OCI-LY1 (cell line): ENCODE data around the gene IPO4.

Source experiments
- H2AFZ ChIP-seq: fragments of 200-600 bp; sonication (generic), shearing (Covaris generic); 2 replicates; pipeline ENCODE4 v1.6.0; 2014; ENCODE audit warnings: antibody characterized with exemption, mild to moderate bottlenecking, low read length
- H3F3A ChIP-seq: fragments of 200-600 bp; sonication (generic), shearing (Covaris generic); 2 replicates; pipeline ENCODE4 v1.6.0; 2014; ENCODE audit warnings: mild to moderate bottlenecking, antibody characterized with exemption, low read length, moderate library complexity; ENCODE audit not compliant: insufficient read depth
- H3K27ac ChIP-seq: fragments of 200-600 bp; sonication (generic); 2 replicates; pipeline ENCODE4 v1.5.1; 2014; ENCODE audit warnings: low read length, mixed run types, mild to moderate bottlenecking, low read depth; ENCODE audit not compliant: poor library complexity, severe bottlenecking
- H3K27me3 ChIP-seq: fragments of 200-600 bp; sonication (generic); 2 replicates; pipeline ENCODE4 v1.6.0; 2014; ENCODE audit warnings: antibody characterized with exemption, mild to moderate bottlenecking, low read length, moderate library complexity; ENCODE audit not compliant: insufficient read depth
- H3K36me3 ChIP-seq: fragments of 200-600 bp; sonication (generic); 2 replicates; pipeline ENCODE4 v1.6.1; 2014; ENCODE audit warnings: mild to moderate bottlenecking, antibody characterized with exemption, low read length, moderate library complexity, mixed read lengths; ENCODE audit not compliant: insufficient read depth
- H3K4me1 ChIP-seq: fragments of 200-600 bp; sonication (generic); 2 replicates; pipeline ENCODE4 v1.5.1; 2014; ENCODE audit warnings: mild to moderate bottlenecking, low read length, moderate library complexity; ENCODE audit not compliant: insufficient read depth, severe bottlenecking
- H3K4me2 ChIP-seq: fragments of 200-600 bp; sonication (generic), shearing (Covaris generic); 2 replicates; pipeline ENCODE4 v1.6.1; 2014; ENCODE audit warnings: low read length
- H3K4me3 ChIP-seq: fragments of 200-600 bp; sonication (generic); 2 replicates; pipeline ENCODE4 v1.5.1; 2014; ENCODE audit warnings: low read length, low read depth, mild to moderate bottlenecking, mixed read lengths; ENCODE audit not compliant: poor library complexity, severe bottlenecking
- H3K79me2 ChIP-seq: fragments of 200-600 bp; shearing (Covaris generic); 2 replicates; pipeline ENCODE4 v1.6.1; 2016; ENCODE audit warnings: mixed run types, low read length, mixed read lengths; ENCODE audit not compliant: insufficient read depth
- H3K9ac ChIP-seq: fragments of 200-600 bp; sonication (generic), shearing (Covaris generic); 2 replicates; pipeline ENCODE4 v1.6.1; 2014; ENCODE audit warnings: mild to moderate bottlenecking, low read length, mixed read lengths
- H3K9me2 ChIP-seq: fragments of 200-600 bp; sonication (generic), shearing (Covaris generic); 2 replicates; pipeline ENCODE4 v1.6.1; 2014; ENCODE audit warnings: low read depth, mild to moderate bottlenecking, low read length, mixed read lengths
- H3K9me3 ChIP-seq: fragments of 200-600 bp; shearing (Covaris generic); 2 replicates; pipeline ENCODE4 v1.6.1; 2014; ENCODE audit warnings: low read length, mixed read lengths
- H4K20me1 ChIP-seq: fragments of 200-600 bp; sonication (generic), shearing (Covaris generic); 2 replicates; pipeline ENCODE4 v1.6.0; 2016; ENCODE audit warnings: mild to moderate bottlenecking, low read length; ENCODE audit not compliant: insufficient read depth
- EZH2 ChIP-seq: fragments of 200-600 bp; sonication (generic), shearing (Covaris generic); IDR thresholded peaks from 2 replicates; pipeline ENCODE4 v1.8.0; 2017; ENCODE audit warnings: borderline replicate concordance, mixed run types, mild to moderate bottlenecking, antibody characterized with exemption, low read length, moderate library complexity, mixed read lengths
- TF ChIP-seq, protein P1 (sequence below): fragments of 200-600 bp; sonication (generic), shearing (Covaris generic); IDR thresholded peaks from 2 replicates; pipeline ENCODE4 v1.5.1; 2017; ENCODE audit warnings: mild to moderate bottlenecking, antibody characterized with exemption, low read length, moderate library complexity, mixed read lengths

Gene IPO4

DNA sequence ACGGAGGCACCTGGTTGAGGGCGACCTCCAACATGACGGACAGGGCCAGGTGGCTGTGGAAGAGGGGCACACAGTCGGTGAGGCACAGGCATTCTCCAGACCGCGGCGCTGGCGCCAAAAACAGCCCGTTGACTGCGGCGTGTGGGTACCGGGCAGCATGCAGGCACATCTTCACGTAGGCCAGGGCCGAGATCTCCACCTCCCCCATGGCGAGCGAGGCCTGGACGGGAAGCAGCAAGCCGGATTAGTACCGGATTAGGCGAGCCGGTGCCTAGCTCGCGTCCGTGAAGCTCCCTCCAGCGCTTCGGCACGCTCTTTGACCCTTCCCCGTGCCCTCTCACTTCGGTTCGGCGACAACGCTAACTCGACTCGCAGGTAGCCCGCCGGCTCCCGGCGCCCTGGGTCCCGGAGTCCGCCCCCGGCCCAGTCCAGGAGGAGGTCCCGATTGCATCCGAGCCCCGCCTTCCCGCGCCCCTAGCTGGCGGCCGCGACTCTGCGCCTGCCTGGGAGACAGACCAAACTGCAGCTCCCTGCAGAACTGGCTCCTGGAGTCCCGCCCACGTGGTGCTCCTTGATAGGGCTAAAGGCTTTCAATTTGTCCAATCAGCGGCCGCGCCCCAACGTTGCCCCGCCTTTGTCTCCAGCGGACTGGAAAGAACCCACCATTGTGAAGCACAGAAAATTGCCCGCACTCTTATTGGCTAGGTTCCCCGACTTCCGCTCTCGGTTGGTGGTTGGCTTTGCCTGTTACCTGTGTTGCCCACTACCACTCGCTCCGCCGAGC lies 47.3 kb downstream of the IPO4 start, which contains the start of gene EMC9:
Gene EMC9 (minus strand): TSS at position 495 of the 784 bp plus-strand sequence. CDS start 287 bp downstream, at position 208.
- H3K4me1 ChIP-seq = peaks cover 40% of the 10 kb centered on the region
- H3K9ac ChIP-seq = peak within 1 kb of the TSS; percentile 83
- peak within 1 kb of the TSS; percentile 78 for H3K4me3 ChIP-seq
- H4K20me1 ChIP-seq = no peaks in the 10 kb centered on the region
- H3K4me2 ChIP-seq = peak within 1 kb of the TSS; percentile 75
- peak within 1 kb of the TSS; percentile 91 for H3K27ac ChIP-seq
- TF ChIP-seq, protein P1, sequence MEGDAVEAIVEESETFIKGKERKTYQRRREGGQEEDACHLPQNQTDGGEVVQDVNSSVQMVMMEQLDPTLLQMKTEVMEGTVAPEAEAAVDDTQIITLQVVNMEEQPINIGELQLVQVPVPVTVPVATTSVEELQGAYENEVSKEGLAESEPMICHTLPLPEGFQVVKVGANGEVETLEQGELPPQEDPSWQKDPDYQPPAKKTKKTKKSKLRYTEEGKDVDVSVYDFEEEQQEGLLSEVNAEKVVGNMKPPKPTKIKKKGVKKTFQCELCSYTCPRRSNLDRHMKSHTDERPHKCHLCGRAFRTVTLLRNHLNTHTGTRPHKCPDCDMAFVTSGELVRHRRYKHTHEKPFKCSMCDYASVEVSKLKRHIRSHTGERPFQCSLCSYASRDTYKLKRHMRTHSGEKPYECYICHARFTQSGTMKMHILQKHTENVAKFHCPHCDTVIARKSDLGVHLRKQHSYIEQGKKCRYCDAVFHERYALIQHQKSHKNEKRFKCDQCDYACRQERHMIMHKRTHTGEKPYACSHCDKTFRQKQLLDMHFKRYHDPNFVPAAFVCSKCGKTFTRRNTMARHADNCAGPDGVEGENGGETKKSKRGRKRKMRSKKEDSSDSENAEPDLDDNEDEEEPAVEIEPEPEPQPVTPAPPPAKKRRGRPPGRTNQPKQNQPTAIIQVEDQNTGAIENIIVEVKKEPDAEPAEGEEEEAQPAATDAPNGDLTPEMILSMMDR = no peak
- TF ChIP-seq EZH2 = no peak
- H2AFZ ChIP-seq = no peak within 1 kb of the TSS
- peaks cover 58% of the 10 kb centered on the region for H3K36me3 ChIP-seq
- no peaks in the 10 kb centered on the region for H3K9me3 ChIP-seq
- H3F3A ChIP-seq = no peaks in the 10 kb centered on the region
- no peaks in the 10 kb centered on the region for H3K27me3 ChIP-seq
- H3K79me2 ChIP-seq = peaks cover 19% of the 10 kb centered on the region
- no peaks in the 10 kb centered on the region for H3K9me2 ChIP-seq

DNA sequence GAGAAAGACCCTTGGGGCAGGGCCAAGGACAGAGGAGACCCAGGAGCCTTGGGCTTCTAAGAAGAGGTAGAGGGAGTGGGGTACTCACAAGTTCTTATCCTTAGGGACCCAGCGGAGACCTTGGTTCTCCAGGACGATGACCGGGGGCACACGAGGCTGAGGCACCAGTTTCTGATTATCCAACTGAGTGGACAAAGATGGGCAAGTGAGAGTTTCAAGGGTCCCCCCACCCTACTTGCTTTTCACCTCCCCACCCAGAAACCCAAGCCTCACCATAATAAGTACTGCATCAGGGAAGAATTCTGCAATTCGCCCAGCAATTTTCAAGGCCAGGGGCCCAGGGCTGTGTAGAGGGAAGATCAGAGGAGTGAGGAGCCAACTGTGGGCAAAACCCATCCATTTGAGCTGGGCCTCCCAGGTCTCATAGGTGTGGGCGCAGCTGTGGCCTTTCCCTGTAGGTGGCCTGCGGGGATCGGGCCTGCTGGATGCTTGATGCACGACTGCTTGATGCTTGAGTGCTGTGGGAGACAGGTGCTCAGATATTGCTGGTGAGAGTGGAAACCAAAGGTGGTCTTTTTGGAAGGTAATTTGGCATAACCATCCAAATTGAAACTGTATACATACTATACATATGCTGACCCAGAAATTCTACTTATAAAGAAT lies 49.2 kb downstream of the IPO4 start:
- Histone ChIP-seq H4K20me1 (no peaks in the 10 kb centered on the region), H3K9me3 (no peaks in the 10 kb centered on the region), H3K27ac (peak overlapping the region; percentile 24), H3K4me3 (peak overlapping the region; percentile 78), H3K9ac (peak overlapping the region; percentile 83), H3K4me2 (peak overlapping the region; percentile 75), H3K36me3 (peaks cover 47% of the 10 kb centered on the region), H3K79me2 (peaks cover 14% of the 10 kb centered on the region), H3K9me2 (no peaks in the 10 kb centered on the region), H3F3A (no peaks in the 10 kb centered on the region), H2AFZ (no peak overlapping the region), H3K4me1 (peaks cover 37% of the 10 kb centered on the region), H3K27me3 (no peaks in the 10 kb centered on the region)
- no peak for TF ChIP-seq EZH2
- TF ChIP-seq, protein P1 = no peak

DNA sequence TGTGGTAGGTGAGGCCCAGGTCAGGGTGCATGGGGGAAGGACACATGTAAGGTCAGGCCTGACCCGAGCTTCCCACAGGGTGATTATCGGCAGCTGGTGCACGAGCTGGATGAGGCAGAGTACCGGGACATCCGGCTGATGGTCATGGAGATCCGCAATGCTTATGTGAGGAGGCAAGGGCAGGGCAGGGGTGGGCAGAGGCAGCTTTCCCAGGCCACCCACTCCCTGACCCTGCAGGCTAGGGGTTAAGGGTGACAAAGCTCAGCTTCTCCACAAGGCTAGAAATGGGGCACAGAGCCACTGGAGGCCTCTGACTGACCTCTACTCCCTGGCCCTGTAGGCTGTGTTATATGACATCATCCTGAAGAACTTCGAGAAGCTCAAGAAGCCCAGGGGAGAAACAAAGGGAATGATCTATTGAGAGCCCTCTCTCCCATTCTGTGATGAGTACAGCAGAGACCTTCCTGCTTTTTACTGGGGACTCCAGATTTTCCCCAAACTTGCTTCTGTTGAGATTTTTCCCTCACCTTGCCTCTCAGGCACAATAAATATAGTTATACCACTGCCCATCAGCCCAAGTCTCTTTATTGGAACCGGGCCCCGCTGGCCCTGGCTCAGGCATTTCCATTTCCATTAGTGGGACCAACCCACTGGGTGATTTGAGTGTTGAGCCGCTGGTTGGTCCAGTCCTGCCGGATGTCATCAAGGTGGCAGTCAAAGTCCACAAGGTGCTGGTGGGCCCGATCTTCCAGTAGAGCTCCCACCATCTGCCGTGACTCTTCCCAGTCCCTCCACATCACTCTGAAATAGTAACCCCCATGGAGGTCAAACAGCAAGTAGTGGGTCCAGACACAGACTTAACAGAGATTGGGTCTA lies 50.0 kb downstream of the IPO4 start:
- Histone ChIP-seq H3K27ac (no peak overlapping the region), H3K4me3 (no peak overlapping the region), H3K4me2 (peak overlapping the region; percentile 75; the same call in 1 of the 2 replicates), H3K27me3 (no peaks in the 10 kb centered on the region), H3K79me2 (peaks cover 14% of the 10 kb centered on the region), H3K9me2 (no peaks in the 10 kb centered on the region), H3K4me1 (peaks cover 37% of the 10 kb centered on the region), H3K36me3 (peaks cover 39% of the 10 kb centered on the region), H3K9ac (no peak overlapping the region), H3F3A (no peaks in the 10 kb centered on the region), H2AFZ (no peak overlapping the region), H4K20me1 (no peaks in the 10 kb centered on the region), H3K9me3 (no peaks in the 10 kb centered on the region)
- TF ChIP-seq, protein P1 = no peak
- TF ChIP-seq EZH2 = no peak
